H1 (cell line): ENCODE measurements around the gene DVL1. TPM values are rescaled to one million over a fixed set of nuclear protein-coding genes. Genes with fewer than 3 reads are reported as not detected.

ENCODE experiments used
- ASH2L ChIP-seq: fragments of 200-600, 300-600 bp; sonication (generic); IDR thresholded peaks from one replicate; pipeline ENCODE4 v1.7.1; 2017; ENCODE audit warnings: low read length
- POU5F1 ChIP-seq: IDR thresholded peaks from 2 replicates; pipeline ENCODE4 v1.6.1; 2011; ENCODE audit warnings: low read depth, mild to moderate bottlenecking, low read length, moderate library complexity
- SP4 ChIP-seq: IDR thresholded peaks from 2 replicates; pipeline ENCODE4 v1.6.1; 2012; ENCODE audit warnings: low read length, inconsistent platforms
- polyA plus RNA-seq, 7 experiments: library from polyadenylated mRNA; depleted of rRNA in 3 of 7; stranded (reverse) in 5 of 7; unstranded in 2 of 7; fragments of >200 nt in 5 of 7; fragments of 200-250 nt in 2 of 7; gene quantifications; 1 replicate in 5 of 7; 2 replicates in 1 of 7; 4 replicates in 1 of 7; pipeline versions ENCODE4 v1.2.1 to v1.2.3, GENCODE V29; 2011 to 2013; ENCODE audit warnings: missing spikeins in 2 of 7, mixed read lengths in 2 of 7
- total RNA-seq: library from RNA; stranded (reverse); fragmentation: NEBNext Ultra II Directional; extraction: Animal tissue kit (Norgen Biotek cat#: 25700); gene quantifications from 2 replicates; pipeline ENCODE4 v1.2.1, GENCODE V29; 2021

Gene DVL1
- total and polyA plus RNA-seq, 2 of the 8 experiments (the other 6 are each of a cell fraction or from before 2014, with no cell fraction given), result 39.4 to 58.9 TPM

DNA sequence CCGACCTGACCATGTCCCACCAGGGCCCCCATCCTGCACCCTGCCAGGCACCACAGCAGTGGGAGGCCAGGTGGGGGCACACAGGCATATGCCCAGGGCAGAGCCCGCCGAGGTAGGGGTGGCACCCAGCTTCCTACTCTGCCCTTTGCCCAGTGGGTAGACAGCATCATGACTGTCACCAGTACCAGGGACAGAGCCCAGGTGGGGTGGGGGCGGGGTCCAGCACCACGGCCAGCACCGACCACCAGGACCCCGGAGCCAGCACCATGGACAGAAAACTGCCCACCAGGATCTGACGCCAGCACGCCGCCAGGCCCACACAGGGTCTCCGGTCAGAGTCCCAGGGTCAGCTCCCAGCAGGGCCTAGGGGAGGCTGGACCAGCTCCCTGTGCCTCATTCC is 14.4 kb downstream of the DVL1 start (continued):
- no peak for TF ChIP-seq ASH2L
- 0 out of 2 replicates have a peak, but pooled peaks have one; percentile 65 for TF ChIP-seq SP4
- TF ChIP-seq POU5F1, result no peak
